Dendritic cell treated with granulocyte-macrophage colony-stimulating factor and Interleukin-4, amounts not matched to agents 40 ng/mL and 50 ng/mL, for 4 days (primary cell): Measurements from ENCODE around the gene FLNA.

Source experiments
- H3K27ac Mint-ChIP-seq: one replicate; pipeline ENCODE4 v1.8.0; 2022; ENCODE audit warnings: mild to moderate bottlenecking, mixed read lengths
- H3K27me3 Mint-ChIP-seq: one replicate; pipeline ENCODE4 v1.8.0; 2022; ENCODE audit warnings: mild to moderate bottlenecking, mixed read lengths
- H3K36me3 Mint-ChIP-seq: one replicate; pipeline ENCODE4 v1.8.0; 2022; ENCODE audit warnings: low read depth, mixed read lengths
- H3K4me1 Mint-ChIP-seq: one replicate; pipeline ENCODE4 v1.8.0; 2022; ENCODE audit warnings: low read depth, mixed read lengths
- H3K4me3 Mint-ChIP-seq: one replicate; pipeline ENCODE4 v1.8.0; 2022; ENCODE audit warnings: mild to moderate bottlenecking, moderate library complexity, mixed read lengths
- H3K9me3 Mint-ChIP-seq: one replicate; pipeline ENCODE4 v1.8.0; 2022; ENCODE audit warnings: mixed read lengths
- intact Hi-C: fragments of 100-400 bp; cut with micrococcal nuclease; formaldehyde crosslinking; loops from one replicate; pipeline ENCODE4 v1.15.0; 2022

FLNA gene

GRCh38 chrX:154374313-154375155 lies at the start of gene FLNA:
TSS of gene FLNA (minus strand) at chrX:154374634. CDS start at chrX:154371245, 3,389 bp downstream.
- H3K27me3 Mint-ChIP-seq: no peaks in the 10 kb centered on the region
- H3K4me1 Mint-ChIP-seq: peaks cover 40% of the 10 kb centered on the region
- no peaks in the 10 kb centered on the region for H3K9me3 Mint-ChIP-seq
- no peak within 1 kb of the TSS for H3K27ac Mint-ChIP-seq
- intact Hi-C loops: no loop called here
- H3K4me3 Mint-ChIP-seq: peak within 1 kb of the TSS; percentile 63
- H3K36me3 Mint-ChIP-seq: peaks cover 18% of the 10 kb centered on the region

- intact Hi-C loops: no loop called here
- peaks cover 29% of the 10 kb centered on the region for H3K4me1 Mint-ChIP-seq
- H3K4me3 Mint-ChIP-seq: no peak overlapping the region
- no peak overlapping the region for H3K27ac Mint-ChIP-seq
- no peaks in the 10 kb centered on the region for H3K27me3 Mint-ChIP-seq
- peaks cover 61% of the 10 kb centered on the region for H3K36me3 Mint-ChIP-seq
- no peaks in the 10 kb centered on the region for H3K9me3 Mint-ChIP-seq
Measured at GRCh38 chrX:154420402-154420756, 45.9 kb upstream of the FLNA start.

- intact Hi-C loops: no loop called here
- peaks cover 66% of the 10 kb centered on the region for H3K36me3 Mint-ChIP-seq
- no peaks in the 10 kb centered on the region for H3K27me3 Mint-ChIP-seq
- H3K4me3 Mint-ChIP-seq: no peak overlapping the region
- no peak overlapping the region for H3K27ac Mint-ChIP-seq
- no peaks in the 10 kb centered on the region for H3K9me3 Mint-ChIP-seq
- peaks cover 29% of the 10 kb centered on the region for H3K4me1 Mint-ChIP-seq
Measured at GRCh38 chrX:154419688-154420401, 45.4 kb upstream of the FLNA start.

- peaks cover 66% of the 10 kb centered on the region for H3K36me3 Mint-ChIP-seq
- no peaks in the 10 kb centered on the region for H3K27me3 Mint-ChIP-seq
- intact Hi-C loops: no loop called here
- H3K4me1 Mint-ChIP-seq: peaks cover 24% of the 10 kb centered on the region
- peak overlapping the region; percentile 39 for H3K27ac Mint-ChIP-seq
- H3K4me3 Mint-ChIP-seq: no peak overlapping the region
- no peaks in the 10 kb centered on the region for H3K9me3 Mint-ChIP-seq
Measured at GRCh38 chrX:154419189-154419588, 44.8 kb upstream of the FLNA start.

GRCh38 chrX:154417157-154417556 lies 42.7 kb upstream of the FLNA start:
- no peaks in the 10 kb centered on the region for H3K9me3 Mint-ChIP-seq
- peak overlapping the region; percentile 29 for H3K27ac Mint-ChIP-seq
- no peaks in the 10 kb centered on the region for H3K27me3 Mint-ChIP-seq
- intact Hi-C loops: no loop called here
- H3K36me3 Mint-ChIP-seq: peaks cover 81% of the 10 kb centered on the region
- peaks cover 31% of the 10 kb centered on the region for H3K4me1 Mint-ChIP-seq
- no peak overlapping the region for H3K4me3 Mint-ChIP-seq

- intact Hi-C loops: loop anchor here (2.0 kb wide), 1 partner anchor 18 kb away; no protein-coding TSS in a partner anchor
- Mint-ChIP-seq H3K27me3 (no peaks in the 10 kb centered on the region), H3K27ac (no peak overlapping the region), H3K9me3 (no peaks in the 10 kb centered on the region), H3K36me3 (peaks cover 57% of the 10 kb centered on the region), H3K4me1 (peaks cover 39% of the 10 kb centered on the region), H3K4me3 (peak overlapping the region; percentile 92)
Measured at GRCh38 chrX:154413142-154413541, 38.7 kb upstream of the FLNA start.

GRCh38 chrX:154412468-154412867 lies 38.0 kb upstream of the FLNA start:
- intact Hi-C loops: loop anchor here (2.0 kb wide), 1 partner anchor 18 kb away; no protein-coding TSS in a partner anchor
- Mint-ChIP-seq H3K9me3 (no peaks in the 10 kb centered on the region), H3K27ac (peak overlapping the region; percentile 89)

GRCh38 chrX:154411981-154412340 lies 37.5 kb upstream of the FLNA start:
- Mint-ChIP-seq H3K27me3 (no peaks in the 10 kb centered on the region), H3K4me1 (peaks cover 35% of the 10 kb centered on the region), H3K9me3 (no peaks in the 10 kb centered on the region), H3K27ac (peak overlapping the region; percentile 89), H3K4me3 (peak overlapping the region; percentile 92), H3K36me3 (peaks cover 52% of the 10 kb centered on the region)
- intact Hi-C loops: loop anchor here (2.0 kb wide), 1 partner anchor 19 kb away; no protein-coding TSS in a partner anchor

More at GRCh38 chrX:154412468-154412867, 38.0 kb upstream of the FLNA start:
- peaks cover 57% of the 10 kb centered on the region for H3K36me3 Mint-ChIP-seq
- H3K4me3 Mint-ChIP-seq: peak overlapping the region; percentile 92
- peaks cover 40% of the 10 kb centered on the region for H3K4me1 Mint-ChIP-seq
- H3K27me3 Mint-ChIP-seq: no peaks in the 10 kb centered on the region

- Mint-ChIP-seq H3K36me3 (peaks cover 45% of the 10 kb centered on the region), H3K4me1 (peaks cover 36% of the 10 kb centered on the region), H3K27ac (peak within 1 kb of the TSS; percentile 85), H3K27me3 (no peaks in the 10 kb centered on the region), H3K9me3 (no peaks in the 10 kb centered on the region), H3K4me3 (peak within 1 kb of the TSS; percentile 91)
- intact Hi-C loops: loop anchor here (10.0 kb wide), 1 partner anchor 45 kb away; the partner anchor contains the start of gene PLXNA3
Measured at GRCh38 chrX:154409222-154409871, 34.9 kb upstream of the FLNA start, which contains the start of gene DNASE1L1. TSS of gene DNASE1L1 (minus strand) at chrX:154409254. CDS start at chrX:154405568, 3,686 bp downstream.

GRCh38 chrX:154408659-154409221 lies 34.3 kb upstream of the FLNA start:
- intact Hi-C loops: loop anchor here (10.0 kb wide), 1 partner anchor 46 kb away; the partner anchor contains the start of gene PLXNA3
- Mint-ChIP-seq H3K4me1 (peaks cover 38% of the 10 kb centered on the region), H3K36me3 (peaks cover 47% of the 10 kb centered on the region), H3K9me3 (no peaks in the 10 kb centered on the region), H3K27me3 (no peaks in the 10 kb centered on the region), H3K4me3 (peak overlapping the region; percentile 91), H3K27ac (peak overlapping the region; percentile 85)

GRCh38 chrX:154404625-154405192 lies 30.3 kb upstream of the FLNA start:
- Mint-ChIP-seq H3K27ac (no peak overlapping the region), H3K9me3 (no peaks in the 10 kb centered on the region), H3K4me1 (peaks cover 33% of the 10 kb centered on the region), H3K4me3 (no peak overlapping the region), H3K36me3 (peaks cover 75% of the 10 kb centered on the region), H3K27me3 (no peaks in the 10 kb centered on the region)
- intact Hi-C loops: loop anchor here (10.0 kb wide), 1 partner anchor 50 kb away; the partner anchor contains the start of gene PLXNA3

GRCh38 chrX:154403858-154404257 lies 29.4 kb upstream of the FLNA start:
- Mint-ChIP-seq H3K4me3 (no peak overlapping the region), H3K4me1 (peaks cover 31% of the 10 kb centered on the region), H3K27ac (no peak overlapping the region), H3K27me3 (no peaks in the 10 kb centered on the region), H3K9me3 (no peaks in the 10 kb centered on the region), H3K36me3 (peaks cover 75% of the 10 kb centered on the region)
- intact Hi-C loops: loop anchor here (10.0 kb wide), 1 partner anchor 51 kb away; the partner anchor contains the start of gene PLXNA3

- Mint-ChIP-seq H3K27me3 (no peaks in the 10 kb centered on the region), H3K36me3 (peaks cover 75% of the 10 kb centered on the region), H3K9me3 (no peaks in the 10 kb centered on the region), H3K4me3 (no peak overlapping the region), H3K27ac (peak overlapping the region; percentile 15), H3K4me1 (peaks cover 25% of the 10 kb centered on the region)
- intact Hi-C loops: loop anchor here (10.0 kb wide), 1 partner anchor 52 kb away; the partner anchor contains the start of gene PLXNA3
Measured at GRCh38 chrX:154403192-154403591, 28.8 kb upstream of the FLNA start.
